HepG2 (cell line): ENCODE results near the gene ESF1. TPM values are rescaled to one million over a fixed set of nuclear protein-coding genes. Genes with fewer than 3 reads are reported as not detected.
A peak's percentile ranks its signal among the peaks of the same experiment; 100 is the strongest.

Experiments
- ARHGAP35 ChIP-seq: sonication (generic); formaldehyde crosslinking; IDR thresholded peaks from 2 replicates; pipeline ENCODE4 v1.9.0; 2022; ENCODE audit warnings: mild to moderate bottlenecking, inconsistent platforms, moderate library complexity, missing genetic modification reagents, borderline replicate concordance
- ATAD3A ChIP-seq: sonication (generic); formaldehyde crosslinking; IDR thresholded peaks from 2 replicates; pipeline ENCODE4 v1.4.0; 2020; ENCODE audit warnings: missing genetic modification reagents
- ATF7 ChIP-seq, 2 experiments: fragments of 450-650 bp in 1 of 2; sonication (generic) in 1 of 2; formaldehyde crosslinking in 1 of 2; IDR thresholded peaks; 2 replicates each; pipeline versions ENCODE4 v1.4.0 to v1.6.1; 2016 to 2020; ENCODE audit warnings: antibody characterized with exemption in 1 of 2, mild to moderate bottlenecking in 1 of 2, missing genetic modification reagents in 1 of 2
- BHLHE40 ChIP-seq: IDR thresholded peaks from 2 replicates; pipeline ENCODE4 v1.6.1; 2011; ENCODE audit warnings: low read length, improper control_type of control experiment
- HDAC1 ChIP-seq: sonication (generic); formaldehyde crosslinking; IDR thresholded peaks from 2 replicates; pipeline ENCODE4 v1.5.1; 2020; ENCODE audit warnings: mild to moderate bottlenecking, missing genetic modification reagents
- JUND ChIP-seq: sonication (generic); formaldehyde crosslinking; IDR thresholded peaks from 2 replicates; pipeline ENCODE4 v1.8.0; 2022; ENCODE audit warnings: mild to moderate bottlenecking, missing genetic modification reagents
- MBD4 ChIP-seq: IDR thresholded peaks from 2 replicates; pipeline ENCODE4 v1.6.1; 2012; ENCODE audit warnings: low read length, inconsistent platforms, borderline replicate concordance
- NFKBIZ ChIP-seq: IDR thresholded peaks from 2 replicates; pipeline ENCODE4 v1.6.1; 2018; ENCODE audit warnings: missing genetic modification reagents, missing compliant biosample characterization
- SAP130 ChIP-seq: IDR thresholded peaks from 2 replicates; pipeline ENCODE4 v1.6.1; 2016; ENCODE audit warnings: low read depth
- SMYD3 ChIP-seq: sonication (generic); formaldehyde crosslinking; IDR thresholded peaks from 2 replicates; pipeline ENCODE4 v1.8.1; 2023; ENCODE audit warnings: mild to moderate bottlenecking, missing genetic modification reagents
- STAT5B ChIP-seq: sonication (generic); formaldehyde crosslinking; IDR thresholded peaks from 2 replicates; pipeline ENCODE4 v1.4.0; 2020; ENCODE audit warnings: missing genetic modification reagents
- ZFAT ChIP-seq: sonication (generic); formaldehyde crosslinking; conservative IDR thresholded peaks from 2 replicates; pipeline ENCODE4 v1.8.1; 2023; ENCODE audit warnings: missing genetic modification reagents, inconsistent platforms
- ZFP36L1 ChIP-seq: sonication (generic); formaldehyde crosslinking; IDR thresholded peaks from 2 replicates; pipeline ENCODE4 v1.8.0; 2022; ENCODE audit warnings: mild to moderate bottlenecking, missing genetic modification reagents, moderate library complexity
- ZNF235 ChIP-seq: sonication (generic); formaldehyde crosslinking; IDR thresholded peaks from 2 replicates; pipeline ENCODE4 v1.8.1; 2023; ENCODE audit warnings: mild to moderate bottlenecking, missing genetic modification reagents, borderline replicate concordance
- ZNF367 ChIP-seq: sonication (generic); formaldehyde crosslinking; IDR thresholded peaks from 2 replicates; pipeline ENCODE4 v1.4.0; 2020; ENCODE audit warnings: missing genetic modification reagents, borderline replicate concordance
- ZNF550 ChIP-seq: sonication (generic); formaldehyde crosslinking; IDR thresholded peaks from 2 replicates; pipeline ENCODE4 v1.4.0; 2020; ENCODE audit warnings: mild to moderate bottlenecking, missing genetic modification reagents, borderline replicate concordance
- ZNF7 ChIP-seq: IDR thresholded peaks from 2 replicates; pipeline ENCODE4 v1.6.1; 2016; ENCODE audit warnings: missing biosample characterization, missing genetic modification reagents
- ZSCAN29 ChIP-seq: sonication (generic); formaldehyde crosslinking; conservative IDR thresholded peaks from 2 replicates; pipeline ENCODE4 v1.4.0; 2020; ENCODE audit warnings: mild to moderate bottlenecking, missing genetic modification reagents
- polyA plus RNA-seq, 8 experiments: library from polyadenylated mRNA; depleted of rRNA in 3 of 8; stranded (reverse) in 7 of 8; unstranded in 1 of 8; fragments of >200 nt; fragmentation: Illumina TruSeq in 4 of 8; extraction: Trizol in 4 of 8; gene quantifications; 2 replicates each; pipeline versions ENCODE4 v1.2.1 to v1.2.3, GENCODE V29; 2011 to 2016; ENCODE audit warnings: low read depth in 4 of 8, missing spikeins in 1 of 8, mixed read lengths in 1 of 8; ENCODE audit not compliant: insufficient read depth in 1 of 8
- total RNA-seq, 5 experiments: library from RNA; depleted of rRNA; stranded (reverse); fragments of >200 nt; fragmentation: Illumina TruSeq; extraction: Trizol; gene quantifications; 2 replicates each; pipeline ENCODE4 v1.2.3, GENCODE V29; 2016; ENCODE audit warnings: low read depth in 1 of 5
- TF ChIP-seq, protein P1 (sequence below): sonication (generic); formaldehyde crosslinking; IDR thresholded peaks from 2 replicates; pipeline ENCODE4 v1.4.0; 2020; ENCODE audit warnings: missing genetic modification reagents
- TF ChIP-seq, protein P2 (sequence below): sonication (generic); formaldehyde crosslinking; IDR thresholded peaks from 2 replicates; pipeline ENCODE4 v1.4.0; 2020; ENCODE audit warnings: missing genetic modification reagents
- TF ChIP-seq, protein P3 (sequence below): IDR thresholded peaks from 2 replicates; pipeline ENCODE4 v1.6.1; 2016; ENCODE audit warnings: missing compliant biosample characterization, missing genetic modification reagents, borderline replicate concordance
- TF ChIP-seq, protein P4 (sequence below): sonication (generic); formaldehyde crosslinking; IDR thresholded peaks from 2 replicates; pipeline ENCODE4 v1.4.0; 2020; ENCODE audit warnings: missing genetic modification reagents, borderline replicate concordance
- TF ChIP-seq, protein P5 (sequence below): sonication (generic); formaldehyde crosslinking; IDR thresholded peaks from 2 replicates; pipeline ENCODE4 v1.8.0; 2022; ENCODE audit warnings: low read depth, missing genetic modification reagents

ESF1 gene
- total and polyA plus RNA-seq, 2 of the 13 experiments (the other 11 are each of a cell fraction or from before 2014, with no cell fraction given), result 7.3 to 66.9 TPM

DNA sequence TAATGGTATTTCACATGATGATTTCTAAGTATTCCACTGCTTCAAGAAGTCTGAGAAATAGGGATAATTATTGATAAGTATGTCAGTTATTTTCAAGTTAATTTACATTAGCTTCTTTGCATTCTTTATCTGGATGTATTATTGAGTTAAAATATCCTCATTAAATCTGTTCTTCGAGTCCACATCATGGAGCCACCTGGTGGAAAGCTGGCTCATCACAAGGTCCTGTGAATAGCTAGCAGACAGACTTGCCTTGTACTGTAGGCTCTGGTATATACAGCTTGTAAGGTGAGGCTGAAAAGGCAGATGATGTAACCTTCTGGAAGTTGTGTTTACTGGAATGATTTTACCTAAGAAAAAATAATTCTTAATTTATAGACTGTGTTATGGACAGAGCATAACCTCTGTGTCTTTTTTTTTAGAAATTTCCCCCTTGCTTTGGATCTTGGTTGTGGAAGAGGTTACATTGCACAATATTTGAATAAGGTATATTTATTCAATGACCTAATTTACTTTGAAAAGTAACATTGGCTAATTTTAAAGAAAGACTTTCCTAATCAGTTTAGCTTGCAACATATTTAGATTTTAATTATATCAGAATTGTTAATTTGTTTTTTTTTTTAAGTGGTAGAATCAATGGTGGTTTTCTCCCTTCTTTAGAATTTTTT is 3.6 kb upstream of the ESF1 start (continued):
- TF ChIP-seq ARHGAP35 (CRISPR knock-in tag) (no peak), ATF7 (IDR thresholded peaks at IDR 0.05) (peak; percentile 86), ATF7 (CRISPR knock-in tag; IDR thresholded peaks at IDR 0.05) (no peak), ZNF235 (CRISPR knock-in tag) (no peak), ZSCAN29 (CRISPR knock-in tag) (no peak), ZNF7 (CRISPR knock-in tag) (no peak), STAT5B (CRISPR knock-in tag) (no peak), ZNF367 (CRISPR knock-in tag) (no peak), ZFP36L1 (CRISPR knock-in tag) (no peak), NFKBIZ (no peak), MBD4 (0 out of 2 replicates have a peak, but pooled peaks have one; percentile 46), JUND (no peak), ZFAT (CRISPR knock-in tag) (no peak), BHLHE40 (no peak), SMYD3 (CRISPR knock-in tag) (no peak; the same call in 1 of the 2 replicates), SAP130 (CRISPR knock-in tag) (peak; percentile 52; the same call in 1 of the 2 replicates), ATAD3A (CRISPR knock-in tag) (no peak), ZNF550 (CRISPR knock-in tag) (no peak), HDAC1 (CRISPR knock-in tag) (no peak)
- TF ChIP-seq, protein P1, sequence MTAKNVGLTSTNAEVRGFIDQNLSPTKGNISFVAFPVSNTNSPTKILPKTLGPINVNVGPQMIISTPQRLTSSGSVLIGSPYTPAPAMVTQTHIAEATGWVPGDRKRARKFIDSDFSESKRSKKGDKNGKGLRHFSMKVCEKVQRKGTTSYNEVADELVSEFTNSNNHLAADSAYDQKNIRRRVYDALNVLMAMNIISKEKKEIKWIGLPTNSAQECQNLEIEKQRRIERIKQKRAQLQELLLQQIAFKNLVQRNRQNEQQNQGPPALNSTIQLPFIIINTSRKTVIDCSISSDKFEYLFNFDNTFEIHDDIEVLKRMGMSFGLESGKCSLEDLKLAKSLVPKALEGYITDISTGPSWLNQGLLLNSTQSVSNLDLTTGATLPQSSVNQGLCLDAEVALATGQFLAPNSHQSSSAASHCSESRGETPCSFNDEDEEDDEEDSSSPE (CRISPR knock-in tag), result no peak
- TF ChIP-seq, protein P2, sequence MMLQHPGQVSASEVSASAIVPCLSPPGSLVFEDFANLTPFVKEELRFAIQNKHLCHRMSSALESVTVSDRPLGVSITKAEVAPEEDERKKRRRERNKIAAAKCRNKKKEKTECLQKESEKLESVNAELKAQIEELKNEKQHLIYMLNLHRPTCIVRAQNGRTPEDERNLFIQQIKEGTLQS (CRISPR knock-in tag), result no peak
- TF ChIP-seq, protein P3, sequence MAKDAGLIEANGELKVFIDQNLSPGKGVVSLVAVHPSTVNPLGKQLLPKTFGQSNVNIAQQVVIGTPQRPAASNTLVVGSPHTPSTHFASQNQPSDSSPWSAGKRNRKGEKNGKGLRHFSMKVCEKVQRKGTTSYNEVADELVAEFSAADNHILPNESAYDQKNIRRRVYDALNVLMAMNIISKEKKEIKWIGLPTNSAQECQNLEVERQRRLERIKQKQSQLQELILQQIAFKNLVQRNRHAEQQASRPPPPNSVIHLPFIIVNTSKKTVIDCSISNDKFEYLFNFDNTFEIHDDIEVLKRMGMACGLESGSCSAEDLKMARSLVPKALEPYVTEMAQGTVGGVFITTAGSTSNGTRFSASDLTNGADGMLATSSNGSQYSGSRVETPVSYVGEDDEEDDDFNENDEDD (CRISPR knock-in tag), result no peak
- TF ChIP-seq, protein P4, sequence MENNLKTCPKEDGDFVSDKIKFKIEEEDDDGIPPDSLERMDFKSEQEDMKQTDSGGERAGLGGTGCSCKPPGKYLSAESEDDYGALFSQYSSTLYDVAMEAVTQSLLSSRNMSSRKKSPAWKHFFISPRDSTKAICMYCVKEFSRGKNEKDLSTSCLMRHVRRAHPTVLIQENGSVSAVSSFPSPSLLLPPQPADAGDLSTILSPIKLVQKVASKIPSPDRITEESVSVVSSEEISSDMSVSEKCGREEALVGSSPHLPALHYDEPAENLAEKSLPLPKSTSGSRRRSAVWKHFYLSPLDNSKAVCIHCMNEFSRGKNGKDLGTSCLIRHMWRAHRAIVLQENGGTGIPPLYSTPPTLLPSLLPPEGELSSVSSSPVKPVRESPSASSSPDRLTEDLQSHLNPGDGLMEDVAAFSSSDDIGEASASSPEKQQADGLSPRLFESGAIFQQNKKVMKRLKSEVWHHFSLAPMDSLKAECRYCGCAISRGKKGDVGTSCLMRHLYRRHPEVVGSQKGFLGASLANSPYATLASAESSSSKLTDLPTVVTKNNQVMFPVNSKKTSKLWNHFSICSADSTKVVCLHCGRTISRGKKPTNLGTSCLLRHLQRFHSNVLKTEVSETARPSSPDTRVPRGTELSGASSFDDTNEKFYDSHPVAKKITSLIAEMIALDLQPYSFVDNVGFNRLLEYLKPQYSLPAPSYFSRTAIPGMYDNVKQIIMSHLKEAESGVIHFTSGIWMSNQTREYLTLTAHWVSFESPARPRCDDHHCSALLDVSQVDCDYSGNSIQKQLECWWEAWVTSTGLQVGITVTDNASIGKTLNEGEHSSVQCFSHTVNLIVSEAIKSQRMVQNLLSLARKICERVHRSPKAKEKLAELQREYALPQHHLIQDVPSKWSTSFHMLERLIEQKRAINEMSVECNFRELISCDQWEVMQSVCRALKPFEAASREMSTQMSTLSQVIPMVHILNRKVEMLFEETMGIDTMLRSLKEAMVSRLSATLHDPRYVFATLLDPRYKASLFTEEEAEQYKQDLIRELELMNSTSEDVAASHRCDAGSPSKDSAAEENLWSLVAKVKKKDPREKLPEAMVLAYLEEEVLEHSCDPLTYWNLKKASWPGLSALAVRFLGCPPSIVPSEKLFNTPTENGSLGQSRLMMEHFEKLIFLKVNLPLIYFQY (CRISPR knock-in tag), result no peak
- TF ChIP-seq, protein P5, sequence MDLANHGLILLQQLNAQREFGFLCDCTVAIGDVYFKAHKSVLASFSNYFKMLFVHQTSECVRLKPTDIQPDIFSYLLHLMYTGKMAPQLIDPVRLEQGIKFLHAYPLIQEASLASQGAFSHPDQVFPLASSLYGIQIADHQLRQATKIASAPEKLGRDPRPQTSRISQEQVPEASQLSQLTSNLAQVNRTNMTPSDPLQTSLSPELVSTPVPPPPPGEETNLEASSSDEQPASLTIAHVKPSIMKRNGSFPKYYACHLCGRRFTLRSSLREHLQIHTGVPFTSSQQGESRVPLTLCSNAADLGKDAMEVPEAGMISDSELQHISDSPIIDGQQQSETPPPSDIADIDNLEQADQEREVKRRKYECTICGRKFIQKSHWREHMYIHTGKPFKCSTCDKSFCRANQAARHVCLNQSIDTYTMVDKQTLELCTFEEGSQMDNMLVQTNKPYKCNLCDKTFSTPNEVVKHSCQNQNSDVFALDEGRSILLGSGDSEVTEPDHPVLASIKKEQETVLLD (CRISPR knock-in tag), result no peak
